CD4-positive, alpha-beta T cell treated with Interleukin-17A for 1 hour (primary cell): ENCODE measurements around the gene COG5.
"Not testable (repeated sequence)": the region's sequence is repeated elsewhere in the genome, so short reads cannot be mapped to it uniquely, and the experiment has no call there.

Source experiments
- DNase-seq: peaks from one replicate; pipeline ENCODE4 v3.0.0-alpha.2; 2020

Gene COG5

DNA sequence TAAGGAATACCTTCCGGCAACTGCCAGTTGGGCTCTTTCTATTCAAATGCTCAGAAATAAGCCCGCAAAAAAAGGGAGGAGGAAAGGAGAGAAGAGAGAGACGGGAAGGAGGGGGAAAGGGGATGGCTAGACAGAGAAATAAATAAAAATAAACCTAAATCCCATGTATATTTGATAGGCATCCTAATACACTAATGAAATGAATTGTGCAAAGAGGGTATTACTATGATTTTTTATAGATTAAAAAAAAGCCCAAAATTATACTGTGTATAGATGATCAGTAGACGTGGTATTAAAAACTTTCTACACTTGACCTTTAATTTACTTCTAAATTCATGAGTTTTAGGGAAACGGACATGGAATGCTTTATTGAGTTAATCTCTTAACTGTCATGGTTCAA is 305.0 kb downstream of the COG5 start:
- DNase-seq, result no peak

DNA sequence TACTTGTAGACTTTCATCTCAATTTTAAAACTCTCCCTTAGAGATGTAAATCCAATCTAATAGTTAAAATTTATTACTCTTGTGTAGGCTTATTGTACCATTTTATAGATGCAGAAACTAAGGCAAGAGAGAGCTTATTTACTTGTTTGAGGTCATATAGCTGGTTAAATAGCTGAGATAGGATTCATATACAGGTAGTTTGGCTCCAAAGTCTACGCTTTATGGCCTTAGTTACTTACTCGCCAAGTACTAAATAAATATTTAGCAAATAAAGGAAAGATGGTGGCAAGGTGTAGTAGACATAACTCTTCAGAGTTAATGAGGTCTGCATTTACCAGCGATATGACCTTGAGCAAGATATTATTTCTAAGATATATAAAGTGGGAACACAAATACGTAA is 308.1 kb downstream of the COG5 start:
- DNase-seq, result no peak

DNA sequence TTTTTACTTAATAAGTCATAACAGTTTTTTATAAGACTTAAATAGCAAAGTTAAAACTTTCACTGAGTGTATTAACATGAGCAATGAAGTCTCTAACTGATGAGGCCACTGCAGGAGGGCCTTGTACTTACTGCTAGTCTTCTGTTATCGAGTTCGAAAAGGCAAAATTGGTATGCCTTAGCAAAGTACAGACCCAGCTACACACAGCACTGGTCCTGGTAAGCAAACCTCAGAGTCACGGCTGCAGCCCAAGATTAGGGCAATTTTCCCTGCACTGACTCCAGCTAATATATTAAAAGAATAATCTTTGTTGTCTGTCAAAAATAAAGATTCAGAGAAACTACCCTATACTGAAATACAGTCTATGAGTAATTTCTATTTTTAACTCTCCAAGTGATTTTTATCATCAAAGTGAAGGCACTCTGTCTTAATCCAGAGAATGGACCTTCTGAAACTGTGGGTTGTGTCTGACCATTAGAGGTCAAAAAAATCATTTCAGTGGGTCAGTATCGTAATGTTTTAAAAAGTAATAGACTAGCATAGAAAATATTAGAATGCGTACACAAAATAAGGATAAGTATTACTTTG is 309.2 kb downstream of the COG5 start:
- no peak for DNase-seq

DNA sequence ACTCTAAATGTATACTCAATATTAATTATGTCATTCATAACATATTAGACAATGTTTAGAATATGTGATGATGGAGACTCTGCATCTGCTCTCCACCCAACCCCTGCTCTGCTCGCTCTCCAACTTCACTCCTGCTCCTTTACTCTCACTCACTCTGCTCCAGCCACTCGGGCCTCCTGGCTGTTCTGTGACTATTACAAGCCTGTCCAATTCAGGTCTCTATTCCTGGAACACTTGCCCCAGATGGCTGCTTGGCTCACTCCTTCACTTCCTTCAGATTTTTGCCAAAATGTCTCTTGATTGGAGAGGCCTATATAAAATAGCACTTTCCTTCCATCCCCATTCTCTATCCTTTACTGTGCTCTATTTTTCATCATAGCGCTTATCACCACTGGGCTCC is 310.1 kb downstream of the COG5 start:
- DNase-seq, result no peak

DNA sequence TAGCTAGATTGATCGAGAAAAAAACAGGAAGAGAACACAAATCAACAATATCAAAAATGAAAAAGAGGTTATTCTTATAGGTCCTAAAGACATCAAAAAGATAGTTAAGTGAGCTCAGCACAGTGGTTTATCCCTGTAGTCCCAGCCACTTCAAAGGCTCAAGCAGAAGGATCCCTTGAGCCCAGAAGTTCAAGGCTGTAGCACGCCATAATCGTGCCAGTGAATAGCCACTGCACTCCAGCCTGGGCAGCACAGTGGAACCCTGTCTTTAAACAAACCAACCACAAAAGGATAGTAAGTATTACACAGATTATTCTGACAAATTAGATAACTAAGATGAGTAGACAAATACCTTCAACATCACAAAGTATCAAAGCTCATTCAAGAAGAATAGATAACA is 311.8 kb downstream of the COG5 start:
- no peak for DNase-seq

DNA sequence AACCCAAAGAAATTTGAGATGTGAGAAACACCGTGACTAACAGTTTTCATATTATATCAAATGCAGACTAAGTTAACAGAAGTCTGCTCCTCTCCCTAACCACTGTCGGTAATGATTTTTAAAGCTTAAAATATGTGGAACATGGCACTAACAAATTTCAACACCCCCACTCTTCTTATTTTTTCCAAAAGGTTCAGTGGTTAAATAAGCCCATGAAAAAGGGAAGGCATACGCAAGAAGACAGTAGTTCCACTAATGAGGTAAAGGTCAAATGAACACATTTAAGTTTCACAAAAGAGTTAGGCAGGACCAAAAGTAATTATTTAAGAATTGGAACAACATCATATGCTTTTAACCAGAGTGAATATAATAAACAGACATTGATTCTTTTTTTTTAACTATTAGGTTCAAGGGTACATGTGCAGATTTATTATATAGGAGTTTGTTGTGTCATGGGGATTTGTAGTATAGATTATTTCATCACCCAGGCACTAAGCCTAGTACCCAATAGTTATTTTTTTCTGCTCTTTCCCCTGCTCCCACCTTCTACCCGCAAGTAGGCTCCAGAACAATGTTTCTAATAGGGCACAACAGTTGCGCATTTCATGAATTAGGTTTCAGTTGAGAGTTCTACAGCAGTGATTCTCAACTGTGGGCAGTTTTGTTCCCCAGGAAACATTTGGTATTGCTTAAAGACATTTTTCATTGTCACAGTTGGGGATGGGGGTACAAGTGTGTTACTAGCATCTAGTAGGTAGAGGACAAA is 315.0 kb downstream of the COG5 start:
- DNase-seq, result no peak

DNA sequence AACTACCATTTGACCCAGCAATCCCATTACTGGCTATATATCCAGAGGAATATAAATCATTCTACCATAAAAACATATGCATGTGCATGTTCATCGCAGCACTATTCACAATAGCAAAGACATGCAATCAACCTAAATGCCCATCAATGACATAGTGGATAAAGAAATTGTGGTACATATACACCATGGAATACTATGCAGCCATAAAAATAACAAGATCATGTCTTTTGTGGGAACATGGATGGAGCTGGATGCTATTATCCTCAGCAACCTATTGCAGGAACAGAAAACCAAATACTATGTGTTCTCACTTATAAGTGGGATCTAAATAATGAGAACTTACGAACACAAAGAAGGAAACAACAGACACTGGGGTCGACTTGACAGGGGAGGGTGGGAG is 316.9 kb downstream of the COG5 start:
- not testable (repeated sequence) for DNase-seq

DNA sequence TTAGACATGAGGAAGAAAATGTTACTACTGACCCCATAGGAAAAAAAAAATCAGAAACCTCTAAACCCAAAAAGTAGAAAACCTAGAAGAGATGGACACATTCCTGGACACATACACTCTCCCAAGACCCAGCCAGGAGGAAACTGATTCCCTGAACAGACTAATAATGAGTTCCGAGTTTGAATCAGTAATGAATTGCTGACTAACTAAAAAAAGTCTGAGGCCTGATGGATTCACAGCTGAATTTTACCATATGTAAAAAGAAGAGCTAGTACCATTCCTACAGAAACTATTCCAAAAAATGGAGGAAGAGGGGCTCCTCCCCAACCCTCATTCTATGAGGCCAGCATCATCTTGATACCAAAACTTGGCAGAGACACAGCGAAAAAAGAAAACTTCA is 319.1 kb downstream of the COG5 start:
- no peak for DNase-seq

DNA sequence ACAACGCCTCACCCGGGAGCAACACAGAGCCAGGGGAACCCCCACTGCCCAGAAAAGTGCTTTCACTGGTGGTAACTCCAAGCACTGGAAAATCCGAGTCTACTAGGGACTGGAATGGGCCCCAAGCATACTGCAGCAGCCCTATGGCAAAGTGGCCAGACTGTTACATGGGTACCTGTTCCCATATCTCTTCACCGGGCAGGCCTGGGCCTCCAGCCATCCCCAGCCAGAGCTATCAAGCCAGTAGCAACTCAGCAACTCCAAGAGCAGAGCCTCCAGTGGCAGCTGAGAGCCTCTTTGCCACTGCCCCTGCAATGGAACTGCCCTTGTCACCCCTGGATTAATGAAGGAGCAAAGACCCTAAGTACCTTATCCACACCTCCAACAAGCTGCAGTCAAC is 321.5 kb downstream of the COG5 start:
- DNase-seq, result no peak

DNA sequence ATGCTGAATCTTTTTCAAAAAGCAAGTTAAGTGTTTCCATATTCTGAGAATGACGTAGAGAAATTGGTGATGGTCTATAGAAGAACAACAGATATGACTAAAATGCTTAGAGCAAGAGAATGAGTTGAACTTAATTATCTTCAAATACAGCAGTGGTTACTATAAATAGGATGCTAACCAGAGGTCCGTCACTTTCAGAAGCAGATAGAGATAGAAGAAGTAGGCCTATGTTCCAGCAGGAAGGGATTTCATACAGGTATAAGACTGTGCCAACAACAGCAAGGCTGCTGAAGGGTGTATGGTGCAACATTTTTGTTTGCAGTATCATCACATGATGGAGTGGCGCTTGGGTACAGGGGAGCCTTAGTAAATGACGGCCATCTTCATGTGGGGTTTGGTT is 326.3 kb downstream of the COG5 start:
- no peak for DNase-seq

DNA sequence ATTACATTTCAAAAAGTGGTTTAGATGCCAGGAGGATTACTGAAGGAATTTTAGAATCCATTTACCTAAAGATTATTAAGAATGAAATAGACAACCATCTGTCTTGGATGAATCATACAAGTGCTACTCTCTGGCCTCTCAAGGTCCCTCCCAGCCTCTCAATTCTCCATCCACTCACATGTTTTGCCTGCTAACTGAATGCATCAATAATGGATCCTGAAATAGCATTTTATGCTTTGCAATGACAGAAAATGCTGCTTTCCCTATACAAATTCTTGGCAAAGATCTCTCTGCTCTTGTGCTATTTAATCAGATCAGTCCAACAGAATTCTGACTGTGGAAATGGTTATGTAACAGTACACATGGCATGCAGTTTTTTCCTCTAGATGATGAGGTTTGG is 326.9 kb downstream of the COG5 start:
- no peak for DNase-seq

DNA sequence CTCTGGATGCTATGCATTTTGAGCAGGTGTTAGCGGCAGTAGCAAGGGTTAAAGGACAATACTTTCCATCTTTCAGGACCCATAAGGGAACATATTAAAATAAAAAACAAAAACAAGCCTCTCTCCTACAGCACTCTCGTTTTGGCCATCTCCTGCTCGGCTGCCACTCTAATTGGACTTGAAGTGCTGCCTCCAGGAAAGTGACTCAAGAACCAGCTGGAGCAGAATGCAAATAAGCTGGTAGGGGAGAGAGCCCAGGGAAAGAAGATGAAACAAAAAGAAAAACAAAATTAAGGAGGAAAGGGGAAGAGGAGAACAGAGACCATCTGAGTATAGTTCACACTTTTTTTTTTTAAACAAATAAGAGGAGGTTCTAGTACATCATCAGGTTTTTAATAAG is 329.3 kb downstream of the COG5 start:
- no peak for DNase-seq

DNA sequence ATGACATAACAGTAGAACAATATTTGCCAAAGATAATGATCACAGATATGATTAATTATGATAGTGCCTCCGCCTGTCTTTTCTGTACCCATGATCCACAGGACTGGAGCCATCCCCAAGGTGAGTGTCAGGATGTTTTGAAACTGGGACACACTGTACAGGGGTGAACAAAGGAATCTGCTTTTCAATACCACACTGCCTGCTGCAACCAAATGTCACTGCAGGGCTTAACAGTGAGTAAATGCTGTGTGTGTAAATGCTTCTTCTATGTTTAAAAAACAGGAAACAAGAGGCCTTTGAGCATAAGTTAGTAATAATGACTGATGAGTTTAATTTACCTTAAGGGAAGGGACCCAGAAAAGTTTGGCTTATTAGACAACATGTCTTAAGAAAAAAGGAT is 329.7 kb downstream of the COG5 start:
- no peak for DNase-seq

DNA sequence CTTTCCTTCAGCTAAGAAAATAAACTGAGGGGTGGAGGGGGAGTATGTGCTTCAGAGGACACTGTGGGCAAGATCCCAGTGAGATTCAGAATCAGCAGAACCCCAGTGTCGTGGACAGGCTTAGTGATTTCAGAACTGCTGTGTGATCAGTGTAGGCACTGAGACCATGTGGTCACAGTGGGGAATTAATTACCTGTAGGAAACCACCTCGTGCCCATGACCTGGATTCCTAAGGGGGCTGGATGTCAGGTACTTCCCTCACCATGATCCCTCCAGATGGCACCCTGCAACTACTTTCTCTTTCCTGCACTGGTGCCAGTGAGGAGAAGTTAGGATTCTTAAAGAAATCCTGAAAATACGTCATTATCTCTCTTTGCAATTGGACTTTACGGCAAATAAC is 330.5 kb downstream of the COG5 start:
- no peak for DNase-seq

DNA sequence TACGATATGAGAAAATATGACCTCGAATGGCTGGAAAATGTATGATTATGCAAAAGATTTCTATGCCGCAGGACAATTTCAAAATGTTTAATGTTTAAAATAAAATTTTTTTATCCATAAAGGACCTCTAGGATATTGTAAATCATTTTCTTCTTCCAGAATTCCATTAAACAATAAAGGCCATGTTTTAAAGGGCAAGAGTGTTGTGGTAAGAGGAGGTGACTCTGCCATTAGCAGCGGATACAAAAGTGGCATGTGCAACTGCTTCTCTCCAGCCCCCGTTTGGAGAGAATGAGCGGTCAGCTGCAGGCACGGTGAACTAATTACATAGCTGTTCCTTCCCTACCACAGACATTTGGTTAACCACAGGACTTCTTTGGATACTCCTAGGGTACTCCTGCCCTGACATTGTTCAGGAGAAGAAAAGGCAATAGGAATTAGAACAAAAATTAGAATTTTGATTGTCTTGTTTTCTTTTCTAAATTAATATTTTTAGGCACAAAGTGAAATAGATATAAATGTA is 331.1 kb downstream of the COG5 start:
- DNase-seq, result no peak

DNA sequence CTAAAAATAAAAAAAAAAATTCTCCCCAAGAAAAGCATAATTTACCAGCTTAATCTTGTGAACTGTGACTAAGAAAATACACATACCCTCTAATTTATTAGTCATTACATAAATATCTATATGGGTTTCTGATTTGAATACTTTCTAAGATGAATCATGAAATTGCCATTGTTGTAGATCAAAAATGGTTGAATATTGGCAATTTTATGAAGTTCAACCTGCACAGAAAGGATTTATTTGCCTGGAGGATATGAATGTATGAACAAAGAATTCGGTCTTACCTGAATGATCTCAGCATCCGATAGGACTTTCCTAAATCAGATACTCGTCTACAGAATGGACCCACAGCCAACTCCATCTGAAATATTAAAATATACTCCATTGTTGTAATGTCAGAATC is 333.4 kb downstream of the COG5 start:
- no peak for DNase-seq

DNA sequence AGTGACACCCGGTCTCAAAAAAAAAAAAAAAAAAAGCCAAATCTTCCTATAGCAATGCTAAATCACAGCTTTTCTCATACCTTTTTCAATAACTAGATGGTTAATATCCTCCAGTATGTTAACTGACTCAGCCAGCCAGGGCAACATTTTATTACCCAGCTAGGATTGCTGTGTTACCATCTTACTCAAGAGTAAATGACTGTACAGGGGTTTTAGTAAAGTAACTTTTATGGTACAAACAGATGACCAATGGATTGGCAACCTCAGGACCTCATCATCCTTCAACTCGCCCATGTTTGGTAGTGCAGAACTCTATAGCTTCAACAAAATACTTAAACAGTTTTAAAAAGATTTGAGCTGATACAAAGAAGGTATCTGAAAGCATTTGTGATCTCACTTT is 335.4 kb downstream of the COG5 start:
- no peak for DNase-seq

DNA sequence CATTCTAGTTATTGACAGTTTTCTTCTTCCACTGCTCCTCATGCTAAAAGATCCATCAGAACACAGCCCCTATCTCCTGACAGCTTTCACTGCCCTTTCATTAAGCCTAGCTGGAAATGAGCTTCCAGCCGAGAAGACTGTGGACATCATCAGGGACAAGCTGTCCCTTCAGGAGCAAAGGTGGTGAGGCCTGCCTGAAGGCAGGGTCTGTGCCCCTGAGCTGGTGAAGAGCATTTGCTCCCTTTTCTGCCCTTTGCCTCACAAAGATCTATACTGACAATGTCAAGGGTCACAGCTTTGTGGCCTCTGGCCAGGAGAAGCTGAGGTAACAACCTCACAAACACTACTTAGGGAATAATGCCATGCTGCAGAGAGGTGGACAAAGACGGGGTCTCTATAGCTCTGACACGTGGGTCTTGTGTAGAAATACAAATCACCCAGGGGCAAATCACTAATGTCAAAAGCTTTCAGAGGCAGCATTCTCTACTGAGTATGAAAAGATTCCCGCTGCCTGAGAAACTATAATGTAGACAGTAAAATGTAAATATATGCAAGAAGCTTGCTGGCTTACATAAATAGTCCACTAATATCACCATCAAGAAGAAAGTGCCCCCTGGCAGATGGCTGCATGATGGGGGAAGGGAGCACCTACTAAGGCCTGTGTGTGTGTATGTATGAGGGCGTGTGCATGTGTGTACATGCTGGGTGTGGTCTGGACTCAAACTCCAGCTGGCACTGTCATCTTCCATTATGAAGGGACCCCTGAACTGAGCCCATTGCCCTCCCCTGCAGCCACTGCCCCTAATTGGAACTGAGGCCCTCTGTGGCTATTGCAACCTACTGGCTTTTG is 339.1 kb downstream of the COG5 start:
- DNase-seq, result no peak

DNA sequence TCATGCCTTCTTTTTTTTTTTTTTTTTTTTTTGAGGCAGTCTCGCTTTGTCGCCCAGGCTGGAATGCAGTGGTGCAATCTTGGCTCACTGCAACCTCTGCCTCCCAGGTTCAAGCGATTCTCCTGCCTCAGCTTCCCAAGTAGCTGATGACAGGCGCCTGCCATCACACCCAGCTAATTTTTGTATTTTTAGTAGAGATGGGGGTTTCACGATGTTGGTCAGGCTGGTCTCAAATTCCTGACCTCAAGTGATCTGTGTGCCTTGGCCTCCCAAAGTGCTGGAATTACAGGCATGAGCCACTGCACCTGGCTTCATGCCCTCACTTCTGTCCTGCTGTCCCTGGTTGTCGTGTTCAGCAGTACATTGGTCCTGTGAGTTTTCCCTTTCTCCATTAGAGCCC is 342.9 kb downstream of the COG5 start:
- not testable (repeated sequence) for DNase-seq

DNA sequence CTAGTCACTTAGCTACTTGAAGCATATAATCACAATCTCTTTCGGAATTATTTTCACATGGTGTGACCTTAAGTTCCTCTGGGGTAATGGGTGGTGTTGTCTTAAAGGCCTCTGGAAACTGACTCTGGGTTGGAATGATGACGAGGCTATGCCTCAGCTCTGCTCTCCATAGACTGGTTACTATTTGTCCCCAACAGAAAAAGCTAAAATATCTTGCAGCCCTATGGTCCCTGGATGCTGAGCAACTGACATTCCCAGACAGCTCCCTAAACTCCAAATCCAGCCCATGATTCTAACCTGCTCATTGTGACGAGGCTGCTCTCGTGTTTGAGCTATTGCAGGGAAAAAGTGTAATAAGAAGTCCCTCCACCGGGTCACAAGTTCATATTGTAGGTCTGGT is 343.4 kb downstream of the COG5 start:
- DNase-seq, result no peak

DNA sequence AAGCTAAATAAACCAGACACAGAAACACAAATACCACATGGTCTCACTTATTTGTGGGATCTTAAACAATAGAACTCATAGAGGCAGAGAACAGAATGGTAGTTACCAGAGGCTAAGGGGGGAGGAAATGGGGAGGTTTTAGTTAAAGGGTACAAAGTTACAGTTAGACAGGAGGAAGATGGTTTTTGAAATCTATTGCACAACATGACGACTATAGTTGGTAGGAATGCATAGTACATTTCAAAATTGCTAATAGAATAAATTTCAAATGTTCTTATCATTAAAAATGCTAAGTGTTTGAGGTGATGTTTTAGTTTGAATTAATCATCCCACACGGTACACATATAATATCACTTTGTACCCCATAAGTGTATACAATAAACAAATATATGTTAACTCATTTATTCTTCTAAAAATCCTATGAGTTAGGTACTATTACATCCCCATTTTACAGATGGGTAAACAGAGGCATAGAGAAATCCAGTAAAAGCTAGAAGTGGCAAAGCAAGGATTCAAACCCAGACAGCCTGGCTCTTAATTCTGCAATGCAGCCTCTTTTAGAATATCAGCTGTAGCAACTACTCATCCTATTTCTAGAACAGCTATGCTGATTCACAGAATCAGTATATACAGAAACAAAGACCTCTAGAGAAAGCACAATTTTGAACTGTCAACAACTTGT is 344.0 kb downstream of the COG5 start:
- DNase-seq, result no peak

DNA sequence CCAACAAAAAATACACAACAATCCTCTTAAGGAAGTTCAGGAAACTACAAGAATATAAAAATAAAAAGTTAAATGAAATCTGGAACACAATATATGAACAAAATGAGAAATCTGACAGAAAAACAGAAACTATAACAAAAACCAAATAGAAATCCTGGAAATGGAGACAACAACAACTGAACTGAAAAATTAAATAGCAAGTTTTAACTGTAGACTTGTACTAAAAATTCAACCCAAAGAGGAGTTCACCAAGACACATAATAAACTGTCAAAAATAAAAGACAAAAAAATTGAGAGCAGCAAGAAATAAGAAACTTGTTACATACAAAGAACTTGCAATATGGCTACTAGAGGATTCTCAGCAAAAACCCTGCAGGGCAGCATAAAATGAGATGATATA is 349.8 kb downstream of the COG5 start:
- no peak for DNase-seq

DNA sequence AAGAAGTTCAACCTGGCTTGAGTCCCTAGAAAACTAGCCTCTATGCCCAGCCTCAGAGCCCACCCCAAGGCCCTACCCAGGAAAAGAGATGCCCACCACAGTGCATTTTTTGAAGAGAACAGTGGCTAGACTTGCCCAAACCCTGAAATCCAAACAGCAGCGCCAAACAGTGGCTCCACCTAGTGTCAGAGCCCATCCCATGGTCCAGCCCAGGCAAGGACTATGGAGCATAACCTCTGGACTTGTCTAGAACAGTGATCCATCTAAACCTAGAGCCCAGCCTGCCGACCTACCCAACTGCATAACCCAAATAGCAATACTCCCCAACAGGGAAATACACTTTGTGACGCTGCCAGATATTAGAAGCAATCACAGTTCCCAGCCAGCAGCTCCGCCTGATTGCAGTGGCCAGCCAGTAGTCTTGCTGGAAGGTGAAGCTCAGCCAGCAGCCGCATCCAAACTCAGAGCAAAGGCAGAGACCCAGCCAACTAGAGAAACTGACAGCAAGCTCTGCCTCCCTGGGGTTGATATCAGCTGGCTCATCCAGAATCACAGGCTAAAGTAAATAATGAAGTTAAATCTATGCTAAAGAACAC is 350.4 kb downstream of the COG5 start:
- DNase-seq, result no peak
